Measurements from ENCODE around the gene ACTRT1. TPM values are rescaled to one million over a fixed set of nuclear protein-coding genes. Genes with fewer than 3 reads are reported as not detected.

Gene ACTRT1
- total and polyA plus RNA-seq, 2 experiments from 2014 or later, result not detected

- no peak for TF ChIP-seq EZH2 (IDR thresholded peaks at IDR 0.05; ENCODE audit: borderline replicate concordance)
- TF ChIP-seq EZH2phosphoT487 (IDR thresholded peaks at IDR 0.05; ENCODE audit: low read depth, severe bottlenecking, unreplicated experiment), result no peak
- TF ChIP-seq CTCF (IDR thresholded peaks at IDR 0.05; ENCODE audit: poor library complexity), result no peak
- H3K27me3 ChIP-seq, result no peaks in the 10 kb centered on the region
Measured at GRCh38 chrX:128012015-128012414, 40.2 kb downstream of the ACTRT1 start.

GRCh38 chrX:128007882-128008281, 44.3 kb downstream of the ACTRT1 start:
- no peak overlapping the region for H3K4me2 ChIP-seq
- no peak overlapping the region for H2AFZ ChIP-seq
- no peaks in the 10 kb centered on the region for H4K20me1 ChIP-seq (ENCODE audit: insufficient read depth, poor library complexity, severe bottlenecking)
- no peak overlapping the region for H3K4me3 ChIP-seq
- H3K79me2 ChIP-seq, result no peaks in the 10 kb centered on the region
- H3K27ac ChIP-seq, result no peak overlapping the region
- H3K9me2 ChIP-seq (replicated peaks; ENCODE audit: insufficient read depth), result no peaks in the 10 kb centered on the region
- H3K4me1 ChIP-seq (ENCODE audit: insufficient read depth), result no peaks in the 10 kb centered on the region
- no peak for TF ChIP-seq EZH2phosphoT487 (IDR thresholded peaks at IDR 0.05; ENCODE audit: low read depth, severe bottlenecking, unreplicated experiment)
- no peak for TF ChIP-seq EZH2 (IDR thresholded peaks at IDR 0.05; ENCODE audit: borderline replicate concordance)
- no peak for TF ChIP-seq CTCF (IDR thresholded peaks at IDR 0.05; ENCODE audit: poor library complexity)
- no peaks in the 10 kb centered on the region for H3K36me3 ChIP-seq (replicated peaks; ENCODE audit: insufficient read depth, low read depth)
- no peaks in the 10 kb centered on the region for H3K9me3 ChIP-seq (ENCODE audit: low read depth)
- H3K27me3 ChIP-seq, result no peaks in the 10 kb centered on the region
- no peak for DNase-seq (ENCODE audit: low spot score)

More at GRCh38 chrX:128012015-128012414, 40.2 kb downstream of the ACTRT1 start:
- Histone ChIP-seq H3K79me2 (no peaks in the 10 kb centered on the region), H4K20me1 (ENCODE audit: insufficient read depth, poor library complexity, severe bottlenecking) (no peaks in the 10 kb centered on the region), H3K4me1 (ENCODE audit: insufficient read depth) (no peaks in the 10 kb centered on the region), H3K36me3 (replicated peaks; ENCODE audit: insufficient read depth, low read depth) (no peaks in the 10 kb centered on the region), H3K9me3 (ENCODE audit: low read depth) (no peaks in the 10 kb centered on the region), H3K4me3 (no peak overlapping the region), H2AFZ (no peak overlapping the region), H3K27ac (no peak overlapping the region), H3K4me2 (no peak overlapping the region), H3K9me2 (replicated peaks; ENCODE audit: insufficient read depth) (no peaks in the 10 kb centered on the region)
- WGBS (ENCODE audit: low lambda C conversion rate, missing lambda C conversion rate), result 65% methylated on average over 1 of the region's 1 CpG
- DNase-seq (ENCODE audit: low spot score), result no peak
